ENCODE results near the gene LRIG1.

LRIG1 gene

DNA sequence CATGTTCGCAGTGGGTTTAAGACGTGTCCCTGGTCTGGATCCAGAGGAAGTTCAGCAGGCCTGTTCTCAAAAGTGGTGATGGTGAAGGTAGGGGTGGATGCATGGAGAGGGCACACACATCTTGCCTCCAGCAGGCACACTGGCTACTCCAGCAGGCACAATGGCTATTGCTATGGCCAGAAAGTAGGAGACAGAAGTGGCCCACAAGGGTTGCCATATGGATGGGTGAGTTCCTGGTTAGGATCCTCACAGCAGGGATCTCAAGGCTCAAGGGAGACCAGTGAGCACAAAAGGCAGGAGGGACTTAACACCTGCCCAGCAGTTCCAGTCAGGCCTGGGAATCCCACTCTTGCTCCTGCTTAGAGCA lies 107.9 kb downstream of the LRIG1 start:
- ATAC-seq (ENCODE audit: low read depth) (no peak), DNase-seq (ENCODE audit: low spot score in 2 of 2) (no peak)
- peaks cover 53% of the 10 kb centered on the region for H3K4me1 Mint-ChIP-seq
- peaks cover 3% of the 10 kb centered on the region for H3K9me3 Mint-ChIP-seq
- peaks cover 8% of the 10 kb centered on the region for H3K36me3 Mint-ChIP-seq
- peak overlapping the region; percentile 93 for H3K27ac Mint-ChIP-seq
- H3K4me3 Mint-ChIP-seq: peak overlapping the region; percentile 94
- no peaks in the 10 kb centered on the region for H3K27me3 Mint-ChIP-seq

DNA sequence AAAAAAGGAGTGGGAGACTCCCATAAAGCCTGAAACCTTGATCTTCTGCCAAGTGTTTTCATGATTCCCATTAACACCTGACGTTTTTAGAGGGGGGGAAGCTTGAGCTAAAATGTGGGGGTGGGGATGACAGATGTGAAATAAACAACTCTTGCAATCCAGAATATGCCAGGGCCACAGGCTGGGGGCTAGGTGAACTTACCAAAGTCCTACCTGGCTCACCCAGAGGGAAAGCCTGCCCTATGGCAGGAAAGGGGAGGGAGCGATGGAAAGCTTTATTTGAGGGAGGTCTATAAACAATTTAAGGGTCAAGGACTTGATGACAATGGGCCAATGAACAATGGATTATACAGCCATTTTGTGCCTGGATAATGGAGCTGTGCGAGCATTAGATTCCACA lies 108.3 kb downstream of the LRIG1 start:
- peaks cover 8% of the 10 kb centered on the region for H3K36me3 Mint-ChIP-seq
- peaks cover 53% of the 10 kb centered on the region for H3K4me1 Mint-ChIP-seq
- no peaks in the 10 kb centered on the region for H3K27me3 Mint-ChIP-seq
- ATAC-seq (ENCODE audit: low read depth) (no peak), DNase-seq (ENCODE audit: low spot score in 2 of 2) (no peak)
- peak overlapping the region; percentile 93 for H3K27ac Mint-ChIP-seq
- peaks cover 3% of the 10 kb centered on the region for H3K9me3 Mint-ChIP-seq
- peak overlapping the region; percentile 94 for H3K4me3 Mint-ChIP-seq

DNA sequence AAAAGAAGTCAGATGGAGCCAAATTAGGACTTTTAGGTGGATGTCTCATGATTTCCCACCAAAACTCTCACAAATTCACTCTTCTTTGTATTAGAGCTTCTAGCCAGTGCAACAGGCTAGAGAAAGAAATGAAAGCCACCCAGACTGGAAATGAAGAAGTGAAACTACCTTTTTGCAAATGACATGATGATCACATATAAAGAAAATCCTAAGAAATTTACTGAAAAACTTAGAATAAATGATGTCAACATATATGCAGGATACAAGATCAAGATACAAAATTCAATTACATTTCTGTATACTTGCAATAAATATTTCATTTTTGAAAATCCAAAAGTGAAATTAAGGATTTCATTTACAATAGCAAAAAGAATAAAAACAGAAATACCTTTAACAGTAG lies 110.8 kb downstream of the LRIG1 start:
- DNase-seq (ENCODE audit: low spot score in 2 of 2): peak in 1 of 2 donors; percentile 28
- Mint-ChIP-seq H3K4me3 (no peak overlapping the region), H3K27ac (peak overlapping the region; percentile 62), H3K36me3 (peaks cover 13% of the 10 kb centered on the region), H3K9me3 (peaks cover 3% of the 10 kb centered on the region), H3K27me3 (no peaks in the 10 kb centered on the region), H3K4me1 (peaks cover 66% of the 10 kb centered on the region)
- peak; percentile 12 for ATAC-seq (ENCODE audit: low read depth)

DNA sequence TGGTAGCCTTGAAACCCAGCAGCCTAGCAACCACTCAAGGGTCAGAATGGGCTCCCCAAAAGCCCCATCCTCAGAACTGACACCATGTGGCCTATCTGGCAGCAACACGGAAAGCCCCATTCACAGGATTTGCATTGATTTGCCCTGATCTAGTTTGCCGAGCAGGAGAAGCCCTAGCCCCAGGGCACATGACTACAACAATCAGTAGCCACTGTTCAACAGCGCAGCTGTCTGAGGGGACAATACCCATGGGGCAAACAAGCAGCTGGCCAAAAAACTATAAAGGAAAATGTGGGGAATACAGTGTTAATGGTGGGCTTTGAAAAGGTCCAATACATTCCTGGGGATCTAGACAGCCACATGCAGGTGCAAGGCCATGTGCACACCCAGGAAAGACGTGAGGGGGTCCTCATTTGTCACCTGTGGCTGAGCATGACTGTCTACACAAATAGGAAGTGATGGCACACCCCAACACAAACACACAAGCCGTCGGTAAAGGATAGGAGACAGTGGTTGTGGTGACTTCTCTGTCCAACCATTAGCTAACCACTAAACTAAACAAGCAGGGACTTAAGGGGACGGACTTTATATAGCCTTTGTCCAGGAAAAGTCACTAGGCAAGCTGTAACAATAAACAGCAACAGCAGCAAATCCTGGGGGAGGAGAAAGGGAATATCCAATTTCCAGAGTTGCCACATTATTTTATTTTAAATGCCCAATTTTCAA lies 113.7 kb downstream of the LRIG1 start:
- peaks cover 34% of the 10 kb centered on the region for H3K36me3 Mint-ChIP-seq
- H3K27ac Mint-ChIP-seq: peak overlapping the region; percentile 94
- no peaks in the 10 kb centered on the region for H3K27me3 Mint-ChIP-seq
- peaks cover 3% of the 10 kb centered on the region for H3K9me3 Mint-ChIP-seq
- peak overlapping the region; percentile 63 for H3K4me3 Mint-ChIP-seq
- peaks cover 40% of the 10 kb centered on the region for H3K4me1 Mint-ChIP-seq
- ATAC-seq (ENCODE audit: low read depth) (peak; percentile 81), DNase-seq (ENCODE audit: low spot score in 2 of 2) (peak; percentile 41 to 47)

DNA sequence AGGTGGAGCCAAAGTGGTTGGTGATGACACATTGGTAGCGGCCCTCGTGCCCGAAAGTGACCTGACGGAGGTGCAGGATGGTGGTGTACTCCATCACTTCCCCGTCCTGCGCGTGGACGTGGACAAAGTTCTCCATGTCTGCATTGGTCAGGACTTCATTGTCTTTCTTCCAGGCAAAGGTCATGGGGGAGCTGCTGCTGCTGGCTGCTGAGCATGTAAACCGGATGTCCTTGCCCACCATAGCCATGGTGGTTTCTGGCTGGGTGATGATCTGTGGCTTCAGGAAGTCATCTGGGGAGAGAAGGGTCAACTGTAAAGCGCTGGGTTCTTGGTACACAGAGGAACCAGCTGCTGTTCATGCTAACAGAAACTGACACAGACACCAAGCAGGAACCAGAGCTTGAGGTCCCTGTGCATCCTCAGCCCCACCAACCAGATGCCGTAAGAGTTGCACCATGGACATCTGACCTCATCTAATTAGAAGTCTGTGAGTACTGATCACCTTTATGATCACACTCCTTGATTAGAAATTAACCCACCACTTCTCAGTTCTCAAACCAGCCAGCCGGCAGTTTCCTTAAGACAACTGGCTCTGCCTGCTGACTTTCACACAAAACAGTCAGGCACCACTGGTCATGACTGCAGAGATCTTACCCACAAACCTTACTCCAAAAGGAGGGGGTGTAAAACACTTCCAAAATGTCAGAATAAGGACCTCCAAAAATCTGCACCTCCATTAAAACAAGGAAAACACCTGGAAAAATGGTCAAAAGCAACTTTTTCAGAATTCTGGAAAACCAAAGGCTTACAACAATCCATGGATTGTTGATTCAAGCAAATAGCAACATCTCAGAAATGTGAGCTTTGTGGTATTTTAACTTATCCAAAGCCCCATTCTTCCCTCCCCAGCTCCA lies 114.6 kb downstream of the LRIG1 start:
- peaks cover 37% of the 10 kb centered on the region for H3K36me3 Mint-ChIP-seq
- peak overlapping the region; percentile 63 for H3K4me3 Mint-ChIP-seq
- ATAC-seq (ENCODE audit: low read depth) (peak; percentile 59), DNase-seq (ENCODE audit: low spot score in 2 of 2) (peak in 1 of 2 donors; percentile 26)
- H3K27me3 Mint-ChIP-seq: no peaks in the 10 kb centered on the region
- peak overlapping the region; percentile 94 for H3K27ac Mint-ChIP-seq
- H3K9me3 Mint-ChIP-seq: peaks cover 3% of the 10 kb centered on the region
- peaks cover 36% of the 10 kb centered on the region for H3K4me1 Mint-ChIP-seq

DNA sequence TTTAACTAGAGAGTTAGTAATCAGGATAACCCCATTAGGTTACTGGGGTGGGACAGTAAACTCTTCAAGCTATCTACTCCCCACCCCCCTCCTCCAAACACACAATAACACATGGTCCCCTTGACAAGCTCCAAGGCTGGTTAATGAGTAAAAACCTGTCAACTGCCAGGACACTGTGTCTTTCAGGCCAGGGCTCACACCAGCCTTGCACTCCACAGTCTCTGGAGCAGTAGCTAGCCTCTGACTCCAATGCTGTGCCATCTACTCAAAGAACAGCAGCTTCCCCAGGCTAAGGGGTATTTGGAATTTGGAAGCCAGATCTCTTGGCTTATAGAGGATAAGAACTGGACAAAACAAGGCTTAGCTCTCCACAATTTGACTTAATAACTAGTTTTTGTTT lies 115.8 kb downstream of the LRIG1 start:
- peaks cover 40% of the 10 kb centered on the region for H3K36me3 Mint-ChIP-seq
- H3K27me3 Mint-ChIP-seq: no peaks in the 10 kb centered on the region
- H3K9me3 Mint-ChIP-seq: peaks cover 3% of the 10 kb centered on the region
- no peak for DNase-seq (ENCODE audit: low spot score in 2 of 2)
- peak overlapping the region; percentile 76 for H3K27ac Mint-ChIP-seq
- ATAC-seq (ENCODE audit: low read depth): no peak
- H3K4me1 Mint-ChIP-seq: peaks cover 32% of the 10 kb centered on the region
- no peak overlapping the region for H3K4me3 Mint-ChIP-seq

DNA sequence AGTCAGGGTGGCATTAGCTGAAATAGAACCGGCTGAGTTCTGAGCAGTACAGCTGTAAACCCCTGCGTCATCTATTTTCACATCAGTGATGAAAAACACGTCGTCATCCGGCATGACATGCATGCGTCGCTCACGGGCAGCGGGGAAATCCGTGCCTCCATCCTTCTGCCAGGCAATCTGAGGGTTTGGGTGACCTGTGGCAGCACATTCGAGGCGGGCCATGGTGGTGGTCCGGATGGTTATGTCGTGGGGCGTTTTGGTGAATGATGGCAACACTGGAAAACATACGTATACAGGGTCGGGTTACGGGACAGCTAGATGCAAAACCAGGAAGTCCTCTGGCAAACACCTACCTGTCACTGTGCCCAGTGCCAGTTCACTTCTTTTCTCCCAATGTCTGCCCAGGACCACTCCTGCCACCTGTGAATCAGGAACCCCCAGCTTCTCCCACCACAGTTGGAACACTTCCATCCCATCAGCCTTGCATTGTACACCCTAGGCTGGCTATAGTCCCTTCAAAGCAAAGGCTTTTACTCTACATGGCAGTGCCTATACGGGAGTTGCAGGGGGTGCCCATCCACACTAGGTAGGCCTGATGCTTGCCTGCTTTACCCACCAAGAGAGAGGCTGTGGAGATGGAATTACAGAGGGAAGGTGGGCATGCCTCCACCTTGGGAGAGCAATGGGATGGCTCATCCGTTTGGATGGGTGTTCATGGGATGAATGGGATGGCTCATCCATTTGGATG lies 116.7 kb downstream of the LRIG1 start:
- Mint-ChIP-seq H3K27ac (peak overlapping the region; percentile 64), H3K9me3 (peaks cover 3% of the 10 kb centered on the region), H3K4me3 (no peak overlapping the region), H3K36me3 (peaks cover 49% of the 10 kb centered on the region), H3K27me3 (no peaks in the 10 kb centered on the region), H3K4me1 (peaks cover 24% of the 10 kb centered on the region)
- DNase-seq (ENCODE audit: low spot score in 2 of 2): no peak
- ATAC-seq (ENCODE audit: low read depth): no peak

DNA sequence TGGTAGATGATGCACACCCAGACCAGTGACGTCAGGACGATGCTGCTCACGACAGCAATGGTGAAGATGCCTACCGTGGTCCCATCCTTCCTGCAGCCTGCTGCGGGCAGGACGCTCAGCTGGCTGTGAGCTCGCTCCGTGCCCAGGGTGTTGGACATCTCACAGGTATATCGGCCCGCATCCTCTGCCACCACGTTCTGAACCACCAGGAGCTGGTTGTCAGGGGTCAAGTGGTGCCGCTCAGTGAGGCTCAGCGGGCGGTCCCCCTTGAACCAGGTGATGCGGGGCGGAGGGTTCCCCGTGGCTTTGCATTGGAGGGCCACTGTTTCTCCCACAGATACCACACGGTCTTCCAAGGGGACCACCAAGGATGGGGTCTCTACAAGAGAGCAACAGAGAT lies 117.8 kb downstream of the LRIG1 start:
- no peak overlapping the region for H3K4me3 Mint-ChIP-seq
- ATAC-seq (ENCODE audit: low read depth) (no peak), DNase-seq (ENCODE audit: low spot score in 2 of 2) (no peak)
- H3K9me3 Mint-ChIP-seq: peaks cover under 1% of the 10 kb centered on the region
- H3K27me3 Mint-ChIP-seq: no peaks in the 10 kb centered on the region
- H3K27ac Mint-ChIP-seq: peak overlapping the region; percentile 64
- peaks cover 16% of the 10 kb centered on the region for H3K4me1 Mint-ChIP-seq
- H3K36me3 Mint-ChIP-seq: peaks cover 49% of the 10 kb centered on the region

DNA sequence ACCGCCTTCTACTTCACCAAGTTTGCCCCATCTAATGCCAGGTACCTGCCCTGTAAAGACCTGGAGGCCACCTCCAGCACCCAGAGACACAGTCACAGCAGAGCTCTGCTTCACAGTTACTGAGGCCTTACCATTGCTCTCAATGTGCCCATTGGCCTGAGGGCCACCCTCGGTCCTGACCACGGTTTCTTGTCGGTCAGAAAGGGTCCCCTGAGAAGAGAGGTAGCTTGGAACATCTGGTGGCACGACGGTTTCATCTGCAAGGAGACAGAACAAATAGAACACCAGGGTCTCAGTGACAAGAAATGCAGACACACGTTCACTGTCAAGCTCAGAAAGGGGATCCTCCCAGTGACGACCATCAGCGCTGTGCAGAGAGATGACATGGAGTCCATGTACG lies 118.7 kb downstream of the LRIG1 start:
- H3K4me1 Mint-ChIP-seq: peaks cover 13% of the 10 kb centered on the region
- DNase-seq (ENCODE audit: low spot score in 2 of 2) (no peak), ATAC-seq (ENCODE audit: low read depth) (no peak)
- H3K9me3 Mint-ChIP-seq: no peaks in the 10 kb centered on the region
- no peak overlapping the region for H3K4me3 Mint-ChIP-seq
- H3K36me3 Mint-ChIP-seq: peaks cover 54% of the 10 kb centered on the region
- H3K27me3 Mint-ChIP-seq: no peaks in the 10 kb centered on the region
- no peak overlapping the region for H3K27ac Mint-ChIP-seq

DNA sequence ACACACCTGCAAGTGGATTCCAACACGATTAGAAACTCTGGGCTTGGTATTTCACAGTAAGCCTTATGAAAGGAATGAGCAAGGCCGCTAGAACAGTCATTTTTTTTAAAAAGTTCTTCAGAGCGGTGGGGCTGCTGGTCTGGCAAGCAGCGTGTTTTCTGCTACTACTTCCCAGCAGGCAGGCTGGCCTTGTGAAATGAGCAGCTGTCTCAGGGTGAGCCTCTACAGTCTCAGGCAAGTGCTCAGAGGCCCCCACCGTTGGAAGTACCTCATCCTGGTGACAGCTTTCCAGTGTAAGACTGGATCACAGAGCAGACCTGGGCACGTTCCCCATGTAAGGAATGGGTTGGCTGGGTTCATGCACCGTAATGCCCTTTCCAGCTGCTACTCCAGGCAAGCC lies 119.2 kb downstream of the LRIG1 start:
- DNase-seq (ENCODE audit: low spot score in 2 of 2): no peak
- H3K9me3 Mint-ChIP-seq: no peaks in the 10 kb centered on the region
- peaks cover 8% of the 10 kb centered on the region for H3K4me1 Mint-ChIP-seq
- peaks cover 56% of the 10 kb centered on the region for H3K36me3 Mint-ChIP-seq
- no peak overlapping the region for H3K4me3 Mint-ChIP-seq
- no peak for ATAC-seq (ENCODE audit: low read depth)
- H3K27me3 Mint-ChIP-seq: no peaks in the 10 kb centered on the region
- no peak overlapping the region for H3K27ac Mint-ChIP-seq

DNA sequence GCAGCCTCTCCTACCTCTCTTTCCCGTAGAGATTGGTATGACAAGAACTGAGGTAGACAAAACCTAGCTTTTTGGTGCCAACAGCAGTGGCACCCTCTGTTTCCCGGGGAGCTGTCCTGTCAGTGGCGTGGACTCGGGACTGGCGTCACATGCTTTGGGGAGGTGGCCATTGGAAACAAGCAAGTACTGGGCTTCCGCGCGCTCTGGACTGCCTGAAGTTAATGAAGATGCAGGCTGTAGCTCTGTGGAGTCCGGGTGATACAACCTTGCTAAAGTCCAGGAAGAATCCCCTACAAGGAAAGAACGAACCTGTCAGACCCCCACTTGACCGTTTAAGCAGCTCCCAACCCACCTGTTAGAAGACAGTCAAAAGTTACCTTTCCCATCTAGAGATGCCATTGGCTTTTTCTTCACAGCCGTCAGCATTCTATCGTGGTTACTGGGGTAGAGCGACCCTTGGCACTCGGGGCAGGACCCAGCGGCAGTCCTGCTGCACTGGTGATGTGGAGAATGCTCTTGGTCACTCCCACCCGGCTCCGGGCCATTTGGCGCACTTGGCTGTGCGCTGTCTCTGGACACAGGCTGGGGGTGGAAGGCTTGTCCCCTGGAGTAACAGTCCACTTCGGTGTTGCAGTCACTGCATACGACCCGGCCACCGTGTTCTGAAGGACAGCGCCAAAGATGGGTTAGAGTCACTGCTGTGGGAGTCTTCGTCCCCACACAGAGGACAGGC lies 120.5 kb downstream of the LRIG1 start:
- no peaks in the 10 kb centered on the region for H3K27me3 Mint-ChIP-seq
- H3K36me3 Mint-ChIP-seq: peaks cover 61% of the 10 kb centered on the region
- ATAC-seq (ENCODE audit: low read depth) (no peak), DNase-seq (ENCODE audit: low spot score in 2 of 2) (no peak)
- no peaks in the 10 kb centered on the region for H3K9me3 Mint-ChIP-seq
- no peaks in the 10 kb centered on the region for H3K4me1 Mint-ChIP-seq
- no peak overlapping the region for H3K27ac Mint-ChIP-seq
- H3K4me3 Mint-ChIP-seq: no peak overlapping the region

DNA sequence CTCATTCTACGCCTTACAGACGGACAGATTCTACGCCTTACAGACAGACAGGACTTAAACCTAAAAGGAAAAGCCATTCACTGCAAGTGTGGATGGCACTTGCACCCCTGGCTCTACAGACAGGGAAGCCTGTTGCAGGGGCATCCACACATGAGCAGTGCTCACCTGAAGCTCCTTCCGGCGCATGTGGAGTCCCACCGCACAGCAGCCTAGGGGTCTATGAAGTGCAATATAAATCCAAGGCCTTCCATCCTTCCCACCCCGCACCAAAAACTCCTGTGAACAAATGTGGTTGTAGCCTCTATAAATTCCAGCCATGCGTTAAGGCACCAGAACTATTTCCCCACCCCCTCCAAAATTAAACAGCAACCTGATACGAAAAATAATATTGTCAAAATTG lies 121.3 kb downstream of the LRIG1 start:
- Mint-ChIP-seq H3K36me3 (peaks cover 64% of the 10 kb centered on the region), H3K27ac (no peak overlapping the region), H3K9me3 (no peaks in the 10 kb centered on the region), H3K4me1 (no peaks in the 10 kb centered on the region), H3K27me3 (no peaks in the 10 kb centered on the region), H3K4me3 (no peak overlapping the region)
- ATAC-seq (ENCODE audit: low read depth) (no peak), DNase-seq (ENCODE audit: low spot score in 2 of 2) (no peak)

DNA sequence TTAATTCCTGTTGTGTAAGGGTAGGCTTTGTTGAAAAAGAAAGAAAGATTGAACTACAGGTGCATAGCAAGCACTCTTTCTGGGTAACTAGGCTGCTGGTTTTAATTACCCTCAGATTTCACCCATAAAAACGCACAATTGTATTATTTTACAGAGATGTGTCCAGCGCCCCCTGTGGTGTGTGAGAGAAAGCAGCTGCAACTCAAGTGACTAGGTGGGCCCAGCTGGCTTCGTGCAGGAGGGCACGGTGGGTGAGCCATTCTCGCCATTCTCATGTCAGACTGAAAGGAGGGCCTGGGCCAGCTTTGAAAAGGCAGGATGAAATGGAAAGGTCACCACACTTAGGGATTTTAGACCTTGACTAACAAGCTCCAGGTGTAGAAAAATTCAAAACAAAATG lies 122.6 kb downstream of the LRIG1 start:
- DNase-seq (ENCODE audit: low spot score in 2 of 2) (no peak), ATAC-seq (ENCODE audit: low read depth) (no peak)
- Mint-ChIP-seq H3K4me3 (no peak overlapping the region), H3K27ac (peak overlapping the region; percentile 39), H3K4me1 (no peaks in the 10 kb centered on the region), H3K9me3 (no peaks in the 10 kb centered on the region), H3K36me3 (peaks cover 52% of the 10 kb centered on the region), H3K27me3 (no peaks in the 10 kb centered on the region)

All from memory B cell (primary cell).